ENCODE measurements around the gene MRPL28.
"Not testable (repeated sequence)": the region's sequence is repeated elsewhere in the genome, so short reads cannot be mapped to it uniquely, and the experiment has no call there.

Gene MRPL28

DNA sequence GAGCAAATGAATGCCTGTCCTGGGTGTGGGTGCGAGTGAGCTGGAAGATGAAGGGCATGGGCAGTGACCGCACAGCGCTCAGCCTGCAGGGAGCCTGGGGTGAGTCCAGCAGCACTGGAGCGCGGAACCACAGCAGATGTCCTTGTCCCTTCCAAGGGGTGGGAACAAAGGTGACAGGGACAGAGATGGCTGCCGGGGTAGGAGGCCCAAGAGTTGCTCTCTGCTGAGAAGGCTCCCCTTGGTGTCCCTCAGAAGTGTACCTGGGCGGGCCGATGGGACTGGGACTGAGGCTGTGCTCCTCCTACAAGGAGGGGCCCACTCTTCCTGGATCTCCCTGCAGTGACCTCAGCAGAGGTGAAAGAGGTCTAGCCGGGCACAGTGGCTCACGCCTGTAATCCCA is 19.0 kb upstream of the MRPL28 start:
- DNase-seq: no peak

DNA sequence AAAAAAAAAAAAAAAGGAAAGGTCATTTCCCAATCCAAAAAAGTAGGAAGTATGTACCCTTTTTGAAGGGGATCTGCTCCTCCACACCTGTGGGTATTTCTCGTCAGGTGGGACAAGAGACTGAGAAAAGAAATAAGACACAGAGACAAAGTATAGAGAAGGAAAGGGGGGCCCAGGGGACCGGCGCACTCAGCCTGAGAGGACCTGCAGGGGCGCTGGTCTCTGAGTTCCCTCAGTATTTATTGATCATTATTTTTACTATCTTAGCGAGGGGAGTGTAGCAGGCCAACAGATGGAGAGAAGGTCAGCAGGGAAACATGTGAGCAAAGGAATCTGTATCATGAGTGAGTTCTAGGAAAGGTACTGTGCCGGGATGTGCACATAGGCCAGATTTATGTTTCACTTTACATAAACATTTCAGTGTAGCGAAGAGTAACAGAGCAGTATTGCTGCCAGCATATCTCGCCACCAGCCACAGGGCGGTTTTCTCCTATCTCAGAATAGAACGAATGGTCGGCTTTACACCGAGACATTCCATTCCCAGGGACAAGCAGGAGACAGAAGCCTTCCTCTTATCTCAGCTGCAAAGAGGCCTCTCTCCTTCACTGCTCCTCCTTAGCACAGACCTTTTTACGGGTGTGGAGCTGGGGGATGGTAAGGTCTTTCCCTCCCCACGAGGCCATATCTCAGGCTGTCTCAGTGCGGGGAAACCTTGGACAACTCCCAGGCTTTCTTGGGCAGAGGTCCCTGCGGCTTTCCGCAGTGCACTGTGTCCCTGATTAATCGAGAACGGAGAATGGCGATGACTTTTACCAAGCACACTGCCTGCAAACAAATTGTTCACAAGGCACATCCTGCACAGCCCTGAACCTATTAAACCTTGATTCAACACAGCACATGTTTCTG is 17.7 kb upstream of the MRPL28 start:
- not testable (repeated sequence) for DNase-seq

DNA sequence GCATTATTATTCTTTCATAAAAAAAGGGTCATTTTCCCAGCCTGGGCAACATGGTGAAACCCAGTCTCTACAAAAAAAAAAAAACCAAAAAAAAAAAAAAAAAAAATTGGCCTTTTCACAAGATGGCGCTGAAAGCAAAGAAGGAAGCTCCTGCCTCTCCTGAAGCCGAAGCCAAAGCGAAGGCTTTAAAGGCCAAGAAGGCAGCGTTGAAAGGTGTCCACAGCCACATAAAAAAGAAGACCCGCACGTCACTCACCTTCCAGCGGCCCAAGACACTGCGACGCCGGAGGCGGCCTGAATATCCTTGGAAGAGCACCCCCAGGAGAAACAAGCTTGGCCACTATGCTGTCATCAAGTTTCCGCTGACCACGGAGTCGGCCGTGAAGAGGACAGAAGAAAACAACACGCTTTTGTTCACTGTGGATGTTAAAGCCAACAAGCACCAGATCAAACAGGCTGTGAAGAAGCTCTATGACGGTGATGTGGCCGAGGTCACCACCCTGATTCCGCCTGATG is 16.4 kb upstream of the MRPL28 start:
- DNase-seq: peak; percentile 23 to 45

DNA sequence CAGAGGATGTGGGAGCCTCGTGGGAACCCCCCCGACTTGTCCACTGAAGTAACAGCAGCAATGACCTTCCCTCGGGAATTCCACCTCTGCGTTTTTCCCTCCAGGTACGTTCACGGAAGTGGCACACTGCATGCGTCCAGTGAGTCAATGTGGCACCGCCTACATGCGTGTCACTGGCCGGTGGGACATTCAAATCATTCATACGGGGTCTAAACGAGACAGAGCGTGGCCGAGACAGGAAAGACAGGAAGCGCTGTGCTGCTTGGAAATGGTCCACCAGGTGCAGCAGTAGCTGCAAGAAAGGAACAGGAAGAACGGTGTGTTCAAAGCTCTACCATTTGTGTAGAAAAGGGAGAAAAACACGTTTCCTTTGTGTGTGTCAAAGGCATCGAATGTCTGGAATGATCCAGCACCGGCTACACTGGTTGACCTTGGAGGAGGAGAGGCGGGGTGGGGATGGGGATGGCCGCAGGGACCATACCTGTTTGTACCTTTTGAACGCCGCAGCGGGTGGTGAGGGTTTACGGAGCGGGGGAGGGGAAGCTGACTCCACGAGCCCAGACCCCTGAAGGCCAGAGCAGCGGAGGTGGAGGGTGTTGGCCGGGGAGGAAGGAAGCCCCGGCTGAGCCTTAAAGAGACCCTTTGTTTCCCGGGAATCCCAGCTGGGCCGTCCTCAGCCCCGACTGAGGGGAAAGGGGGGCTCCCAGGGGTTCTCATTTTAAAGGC is 13.2 kb upstream of the MRPL28 start:
- DNase-seq: no peak

DNA sequence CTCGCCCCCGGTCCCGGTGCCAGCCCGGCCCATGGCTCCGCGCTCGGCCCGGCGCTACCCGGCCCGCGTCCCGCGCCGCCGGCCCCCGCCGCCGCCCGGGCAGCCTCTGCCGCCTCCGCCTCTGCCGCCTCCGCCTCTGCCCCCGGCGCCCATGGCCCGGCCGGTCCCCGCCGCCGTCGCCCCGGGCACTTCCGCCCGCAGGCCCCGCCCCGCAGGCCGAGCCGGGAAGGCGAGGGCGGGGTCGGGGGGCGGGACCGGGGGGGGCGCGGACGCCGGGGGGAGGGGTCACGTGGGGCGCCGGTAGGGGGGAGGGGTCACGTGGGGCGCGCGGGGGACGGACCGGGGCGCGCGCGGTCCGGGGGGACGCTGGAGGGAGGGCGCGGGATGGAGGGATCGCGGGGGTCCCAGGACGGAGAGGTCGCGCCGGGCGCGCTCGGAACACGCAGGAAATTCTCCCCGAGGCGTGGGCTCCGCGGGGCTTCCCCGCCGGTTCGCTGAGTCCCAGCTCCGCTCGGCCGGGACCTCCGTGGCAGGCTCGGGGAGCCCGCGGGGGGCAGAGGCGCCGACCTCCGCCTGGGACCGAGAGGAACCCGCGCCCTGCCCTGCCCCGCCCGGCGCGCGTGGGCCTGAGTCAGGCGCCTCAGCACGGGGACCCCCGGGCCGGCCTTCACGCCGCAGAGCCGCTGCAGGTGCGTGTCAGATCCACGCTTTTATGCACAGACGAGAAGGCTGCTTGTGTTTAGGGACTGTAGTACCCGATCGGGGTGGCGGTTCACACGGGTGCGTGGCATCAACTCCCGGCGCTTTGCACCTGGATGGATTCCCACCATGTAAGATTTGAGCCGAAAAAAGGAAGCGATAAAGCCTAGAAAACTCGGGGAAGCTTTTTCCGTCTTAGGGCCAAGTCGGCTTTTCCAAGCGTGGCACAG is 11.7 kb upstream of the MRPL28 start, which contains the start of gene PGAP6:
PGAP6 (minus strand) TSS at position 190 of the 929 bp plus-strand sequence; CDS start at position 33, 157 bp downstream.
- peak; percentile 52 to 69 for DNase-seq

DNA sequence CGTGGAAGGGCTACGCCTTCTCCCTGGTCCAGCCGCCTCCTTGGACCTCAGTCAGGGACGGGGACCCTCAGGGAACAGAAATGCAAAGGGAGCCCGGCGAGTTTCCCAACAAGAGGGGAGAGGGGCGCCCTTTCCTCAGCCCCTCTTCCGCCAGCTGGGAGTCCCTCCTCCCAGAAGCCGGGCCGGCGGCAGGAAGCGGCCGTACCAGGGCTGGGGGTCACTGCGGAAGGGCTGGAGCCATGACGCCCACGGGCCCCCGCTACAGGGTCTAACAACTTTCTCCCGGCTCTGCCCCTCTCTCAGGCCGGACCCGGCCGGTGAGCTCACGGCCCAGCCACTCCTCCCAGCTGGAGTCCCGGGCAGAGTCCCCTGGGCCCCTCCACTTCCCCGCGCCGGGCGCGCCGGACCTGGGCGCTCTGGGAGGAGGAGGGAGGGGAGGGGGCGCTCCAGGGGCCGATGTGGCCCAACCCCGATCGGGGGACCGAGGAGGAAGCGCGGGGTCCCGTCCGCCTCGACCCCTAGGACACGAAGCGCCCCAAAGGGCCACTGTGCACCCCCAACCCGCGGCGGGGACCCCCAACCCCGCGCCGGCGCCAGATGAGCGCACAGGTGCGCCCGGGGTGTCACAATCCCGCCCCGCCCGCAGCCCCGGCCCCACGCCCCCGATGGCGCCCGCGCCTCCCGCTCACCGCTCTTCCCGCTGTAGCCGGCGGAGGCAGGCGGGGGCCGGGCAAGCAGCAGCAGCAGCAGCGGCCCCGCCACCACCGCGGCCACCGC is 10.9 kb upstream of the MRPL28 start:
- DNase-seq: no peak

DNA sequence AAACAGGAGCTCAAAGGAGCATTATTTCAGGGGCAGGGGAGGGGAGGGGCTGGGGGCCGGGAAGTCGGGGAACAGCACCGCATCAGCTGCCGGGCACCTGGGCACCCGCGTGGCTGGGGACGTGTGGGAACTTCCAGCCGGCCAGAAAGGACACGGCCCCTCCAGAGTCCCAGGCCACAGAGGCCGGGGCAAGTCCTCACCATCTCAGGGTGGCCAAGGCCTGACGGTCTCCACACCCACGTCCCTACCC is 10.3 kb upstream of the MRPL28 start:
- DNase-seq: no peak

DNA sequence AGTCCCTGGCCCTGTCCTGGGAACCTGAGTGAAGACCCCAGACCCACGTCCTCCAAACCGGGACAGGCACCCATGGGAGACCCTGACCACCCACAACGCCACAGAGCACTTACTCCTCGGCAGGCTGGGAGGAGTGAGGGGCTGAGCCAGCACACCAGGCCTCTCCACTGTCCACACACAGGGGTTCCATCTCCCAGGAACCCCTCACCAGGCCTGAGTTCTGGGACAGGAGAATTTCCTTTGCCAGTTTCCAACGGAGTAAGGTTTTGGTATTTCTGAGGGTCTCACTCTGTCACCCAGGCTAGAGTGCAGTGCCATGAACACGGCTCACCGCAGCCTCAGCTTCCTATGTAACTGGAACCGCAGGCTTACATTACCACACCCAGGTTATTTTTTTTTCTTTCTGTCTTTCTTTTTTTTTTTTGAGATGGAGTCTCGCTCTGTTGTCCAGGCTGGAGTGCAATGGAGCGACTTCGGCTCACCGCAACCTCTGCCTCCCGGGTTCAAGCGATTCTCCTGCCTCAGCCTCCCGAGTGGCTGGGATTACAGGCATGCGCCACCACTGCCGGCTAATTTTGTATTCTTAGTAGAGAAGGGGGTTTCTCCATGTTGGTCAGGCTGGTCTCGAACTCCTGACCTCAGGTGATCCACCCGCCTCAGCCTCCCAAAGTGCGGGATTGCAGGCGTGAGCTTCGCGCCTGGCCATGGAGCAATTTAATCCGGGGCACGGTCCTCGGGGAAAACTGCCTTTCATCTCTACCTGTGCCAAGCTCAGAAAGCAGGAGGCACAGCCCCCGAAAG is 9.8 kb upstream of the MRPL28 start:
- no peak for DNase-seq

DNA sequence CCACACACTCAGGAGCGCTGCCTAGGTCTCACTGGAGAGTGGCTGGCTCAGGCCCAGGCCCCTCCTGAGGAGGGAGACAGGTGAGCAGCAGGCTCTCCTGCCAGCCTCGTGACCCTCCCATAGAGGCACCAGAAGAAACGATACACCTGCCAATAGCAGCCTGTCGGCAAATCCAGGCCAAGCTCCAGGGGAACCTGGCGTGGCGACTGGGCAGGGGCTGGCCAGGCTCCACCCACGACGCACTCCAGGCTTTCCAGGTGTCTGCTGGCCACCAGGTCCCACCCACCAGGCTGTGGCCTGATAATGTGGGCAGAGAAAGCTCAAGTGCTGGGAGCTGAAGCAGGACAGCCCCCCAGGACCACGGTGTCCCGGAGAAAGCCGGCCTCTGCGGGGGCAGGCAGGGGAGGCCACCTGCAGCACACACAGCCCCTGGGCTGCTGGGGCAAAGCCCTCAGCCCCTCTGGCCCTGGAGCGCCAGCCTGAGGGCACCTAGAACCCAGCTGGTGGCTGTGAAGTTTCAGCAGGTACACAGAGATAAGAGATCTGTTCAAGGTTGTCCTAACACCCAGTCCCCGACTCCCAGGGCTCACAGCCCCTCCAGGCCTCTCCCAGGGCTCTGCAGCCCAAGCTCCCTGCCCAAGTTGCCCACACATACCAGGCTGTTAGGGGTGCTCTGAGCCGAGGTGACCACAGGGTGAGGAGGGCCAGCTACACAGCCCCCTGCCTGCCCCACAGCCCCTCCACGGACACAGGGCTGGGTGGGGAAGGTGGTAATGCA is 9.0 kb upstream of the MRPL28 start:
- DNase-seq: no peak

DNA sequence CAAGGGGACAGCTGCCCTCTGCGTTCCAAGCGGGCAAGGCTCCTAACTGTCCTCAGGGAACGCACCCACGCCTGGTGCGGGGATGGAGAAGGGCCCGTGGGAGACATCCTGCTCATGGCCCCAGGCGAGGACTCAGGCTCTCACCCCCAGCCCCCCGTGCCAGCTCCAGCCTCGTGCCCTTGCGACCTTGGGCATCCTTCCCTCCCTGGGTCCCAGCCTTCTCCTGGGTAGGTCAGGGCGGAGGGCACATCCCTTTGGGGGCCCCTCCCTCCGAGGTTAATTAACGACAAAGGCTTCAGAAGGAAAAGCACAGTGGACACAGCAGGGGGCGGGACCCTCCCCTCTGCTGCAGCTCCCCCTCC is 8.5 kb upstream of the MRPL28 start:
- no peak for DNase-seq

DNA sequence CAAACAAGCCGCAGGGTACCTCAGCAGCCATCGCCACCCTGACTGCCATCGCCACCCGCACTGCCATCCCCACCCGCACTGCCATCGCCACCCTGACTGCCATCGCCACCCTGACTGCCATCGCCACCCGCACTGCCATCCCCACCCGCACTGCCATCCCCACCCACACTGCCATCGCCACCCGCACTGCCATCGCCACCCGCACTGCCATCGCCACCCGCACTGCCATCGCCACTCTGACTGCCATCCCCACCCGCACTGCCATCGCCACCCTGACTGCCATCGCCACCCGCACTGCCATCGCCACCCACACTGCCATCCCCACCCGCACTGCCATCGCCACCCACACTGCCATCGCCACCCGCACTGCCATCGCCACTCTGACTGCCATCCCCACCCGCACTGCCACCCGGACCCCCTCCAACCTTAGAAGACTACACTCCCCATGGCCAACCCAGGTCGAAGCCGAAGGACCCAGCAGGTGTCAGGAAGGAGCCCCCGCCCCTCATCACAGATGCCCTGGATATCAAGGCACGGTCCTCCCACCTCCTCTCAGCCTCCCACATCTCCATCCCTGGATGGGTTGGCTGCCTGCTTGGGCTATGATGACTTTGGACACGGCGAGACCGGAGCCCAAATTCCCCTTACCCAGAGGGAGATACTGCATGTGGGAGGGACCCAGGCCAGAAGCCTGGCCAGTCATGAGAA is 7.9 kb upstream of the MRPL28 start:
- not testable (repeated sequence) for DNase-seq

DNA sequence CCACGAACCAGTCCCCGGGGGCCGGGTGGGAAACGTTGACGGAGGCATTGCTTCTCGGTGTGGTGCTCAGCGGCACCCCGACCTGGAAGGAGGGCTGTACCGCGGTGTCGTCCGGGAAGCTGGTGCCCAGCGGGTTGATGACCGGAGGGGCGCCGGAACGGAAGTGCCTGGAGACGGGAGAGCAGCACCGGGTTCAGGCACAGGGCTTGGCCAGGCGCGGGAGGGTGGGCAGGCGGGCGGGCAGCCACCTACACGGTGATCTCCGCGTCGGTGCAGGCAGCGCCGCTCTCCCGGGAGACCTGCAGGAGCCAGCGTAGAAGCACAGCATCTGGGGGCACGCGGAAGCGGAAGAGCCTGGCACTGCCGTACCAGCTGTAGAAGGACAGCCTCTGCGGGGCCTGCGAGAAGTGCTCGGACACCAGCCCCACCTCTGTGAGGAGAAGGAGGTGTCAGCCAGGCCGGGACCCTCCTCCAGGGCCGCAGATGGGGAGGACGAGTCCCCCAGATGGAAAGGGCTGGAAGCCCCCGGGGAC is 7.1 kb upstream of the MRPL28 start:
- no peak for DNase-seq

DNA sequence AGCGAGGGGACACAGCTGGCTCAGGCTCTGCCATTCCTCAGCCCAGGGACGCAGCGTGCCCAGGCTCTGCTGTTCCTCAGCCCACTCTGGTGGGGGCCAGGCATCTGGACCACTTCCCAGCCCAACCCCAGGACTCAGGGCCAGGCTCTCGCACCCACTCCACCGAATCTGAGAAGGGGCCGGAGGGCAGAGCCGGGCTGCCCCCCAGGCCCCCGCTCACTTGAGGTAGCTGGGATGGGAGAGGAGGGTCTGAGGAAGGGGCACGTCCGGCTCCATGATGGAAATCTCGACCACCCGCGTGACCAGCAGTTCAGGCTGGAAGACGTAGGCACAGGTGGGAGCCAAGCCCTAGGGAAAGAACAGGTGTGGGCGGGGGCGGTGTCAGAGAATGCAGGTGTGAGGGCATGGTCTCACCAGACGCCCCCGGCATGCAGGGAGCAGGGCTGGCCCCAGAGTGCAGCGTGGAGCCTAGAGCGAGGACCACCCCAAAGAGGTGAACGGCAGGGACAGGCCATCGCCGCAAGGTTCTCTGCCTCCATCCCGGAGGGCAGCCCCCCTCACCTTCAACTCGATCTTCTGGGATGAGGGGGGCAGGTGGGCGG is 6.6 kb upstream of the MRPL28 start:
- no peak for DNase-seq

DNA sequence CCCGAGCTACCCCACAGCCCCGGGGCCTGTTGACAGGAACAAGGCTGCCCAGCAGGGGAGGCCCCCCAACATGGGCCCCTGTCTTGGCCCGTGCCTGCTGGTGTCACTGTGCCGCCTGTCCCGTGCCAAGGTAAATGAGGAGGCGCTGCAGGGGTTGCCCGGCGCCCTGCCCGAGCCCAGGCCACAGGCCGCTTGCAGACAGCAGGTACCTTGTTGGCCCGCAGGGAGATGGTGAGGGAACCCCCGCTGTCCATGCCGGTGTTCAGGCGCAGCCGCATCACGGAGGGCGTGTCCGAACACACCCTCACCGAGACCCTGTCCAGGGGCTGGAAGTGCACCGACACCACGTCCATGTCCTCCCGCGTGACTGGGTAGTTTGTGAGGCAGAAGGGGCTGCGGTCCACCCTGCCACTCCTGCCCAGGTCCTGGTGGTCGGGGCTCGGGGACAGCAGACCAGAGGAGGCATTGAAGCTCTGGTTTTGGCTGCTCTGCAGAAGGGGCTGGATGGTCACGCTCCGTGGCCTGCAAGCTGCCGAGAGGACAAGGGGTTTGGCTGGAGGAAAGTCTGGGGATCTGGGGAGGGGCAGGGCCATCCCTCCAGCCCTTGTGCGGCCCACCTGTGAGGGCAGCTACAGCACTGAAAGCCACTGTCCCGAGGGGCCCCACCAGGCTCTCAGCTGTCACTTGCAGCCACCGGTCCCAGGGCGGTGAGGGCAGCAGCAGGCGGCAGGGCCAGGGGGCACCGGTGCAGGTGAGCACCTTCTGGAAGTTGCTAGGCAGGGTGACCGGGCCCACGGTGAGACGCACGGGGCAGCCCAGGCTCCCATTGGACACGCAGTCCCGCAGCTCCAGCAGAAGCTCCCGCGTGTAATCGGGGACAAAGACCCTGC is 5.8 kb upstream of the MRPL28 start:
- no peak for DNase-seq

DNA sequence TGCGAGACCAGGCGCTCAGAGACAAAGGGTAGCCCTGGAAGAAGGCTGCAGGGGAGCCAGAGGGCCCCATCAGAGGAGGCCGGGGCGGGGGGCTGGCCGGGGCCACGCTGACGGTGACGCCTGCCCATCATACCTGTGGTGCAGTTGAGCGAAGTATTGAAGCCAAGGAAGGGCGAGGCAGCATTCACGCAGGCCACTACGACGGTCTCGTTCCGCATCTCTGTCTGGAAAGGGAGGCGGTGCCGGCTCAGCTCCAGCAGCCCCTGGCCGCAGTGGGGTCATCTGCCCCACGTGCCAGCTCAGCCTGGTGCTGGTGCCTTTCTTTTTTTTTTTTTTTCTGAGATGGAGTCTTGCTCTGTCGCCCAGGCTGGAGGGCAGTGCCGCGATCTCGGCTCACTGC is 4.9 kb upstream of the MRPL28 start:
- no peak for DNase-seq

DNA sequence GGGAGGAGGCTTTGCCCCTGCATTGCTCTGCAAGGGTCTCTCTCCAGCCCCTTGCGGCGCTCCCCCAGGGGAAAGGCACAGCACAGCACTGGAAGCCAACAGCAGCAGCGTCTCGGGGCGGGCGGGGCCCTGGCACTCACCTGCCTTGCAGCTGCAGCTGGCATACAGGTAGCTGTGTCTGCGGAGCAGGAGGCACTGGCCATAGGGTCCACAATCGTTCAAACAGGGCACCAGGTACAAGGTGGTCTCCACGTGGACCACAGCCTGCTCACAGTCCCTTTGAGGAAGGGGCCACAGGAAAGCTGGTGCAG is 4.2 kb upstream of the MRPL28 start:
- DNase-seq: no peak

DNA sequence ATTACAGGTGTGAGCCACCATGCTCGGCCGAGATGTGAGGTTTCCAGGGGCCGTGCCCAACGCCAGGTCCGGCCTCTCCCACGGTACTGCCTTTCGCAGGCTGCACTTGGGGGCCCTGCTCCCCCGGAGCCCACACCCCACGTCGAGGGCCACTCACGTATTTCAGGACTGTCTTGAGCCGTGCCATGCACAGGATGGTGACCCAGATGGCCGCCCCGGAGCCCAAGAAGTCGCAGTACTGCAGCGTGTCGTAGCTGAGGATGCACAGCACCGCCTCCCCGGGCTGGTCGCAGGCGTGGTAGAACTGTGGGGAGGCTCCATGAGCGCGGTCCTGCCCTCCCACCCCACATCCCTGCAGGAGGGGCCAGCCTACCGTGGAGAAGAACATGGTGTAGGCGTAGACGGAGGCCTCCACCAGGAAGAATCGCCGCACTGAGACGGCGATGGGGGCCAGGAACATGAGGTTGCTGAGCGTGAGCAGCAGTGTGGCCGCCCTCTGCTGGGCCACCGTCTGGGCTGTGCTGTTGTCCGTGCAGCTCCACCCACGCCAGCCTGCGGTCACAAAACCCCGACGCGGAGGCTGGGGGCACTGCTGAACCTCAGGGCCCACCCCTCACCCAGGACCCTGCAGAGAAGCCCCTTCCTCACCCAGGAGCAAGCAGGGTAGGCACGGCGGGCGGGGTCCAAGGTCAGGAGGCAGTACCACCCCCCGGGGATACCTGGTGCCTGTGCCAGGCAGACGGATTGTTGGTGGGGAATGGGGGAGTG is 3.7 kb upstream of the MRPL28 start:
- no peak for DNase-seq

Measured in hippocampal formation (tissue), 2 donors.